ENCODE data around the gene IMMP2L. TPM values are rescaled to one million over a fixed set of nuclear protein-coding genes. Genes with fewer than 3 reads are reported as not detected.
"Not testable (repeated sequence)": the region's sequence is repeated elsewhere in the genome, so short reads cannot be mapped to it uniquely, and the experiment has no call there.

Gene IMMP2L
- total RNA-seq, 4 donors from 2014 or later, result 13.5 to 23.7 (median 18.3) TPM

GRCh38 chr7:111255576-111255975 is 306.7 kb downstream of the IMMP2L start:
- TF ChIP-seq, protein P1, sequence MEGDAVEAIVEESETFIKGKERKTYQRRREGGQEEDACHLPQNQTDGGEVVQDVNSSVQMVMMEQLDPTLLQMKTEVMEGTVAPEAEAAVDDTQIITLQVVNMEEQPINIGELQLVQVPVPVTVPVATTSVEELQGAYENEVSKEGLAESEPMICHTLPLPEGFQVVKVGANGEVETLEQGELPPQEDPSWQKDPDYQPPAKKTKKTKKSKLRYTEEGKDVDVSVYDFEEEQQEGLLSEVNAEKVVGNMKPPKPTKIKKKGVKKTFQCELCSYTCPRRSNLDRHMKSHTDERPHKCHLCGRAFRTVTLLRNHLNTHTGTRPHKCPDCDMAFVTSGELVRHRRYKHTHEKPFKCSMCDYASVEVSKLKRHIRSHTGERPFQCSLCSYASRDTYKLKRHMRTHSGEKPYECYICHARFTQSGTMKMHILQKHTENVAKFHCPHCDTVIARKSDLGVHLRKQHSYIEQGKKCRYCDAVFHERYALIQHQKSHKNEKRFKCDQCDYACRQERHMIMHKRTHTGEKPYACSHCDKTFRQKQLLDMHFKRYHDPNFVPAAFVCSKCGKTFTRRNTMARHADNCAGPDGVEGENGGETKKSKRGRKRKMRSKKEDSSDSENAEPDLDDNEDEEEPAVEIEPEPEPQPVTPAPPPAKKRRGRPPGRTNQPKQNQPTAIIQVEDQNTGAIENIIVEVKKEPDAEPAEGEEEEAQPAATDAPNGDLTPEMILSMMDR (IDR thresholded peaks at IDR 0.05), result no peak
- TF ChIP-seq POLR2A (IDR thresholded peaks at IDR 0.05), result no peak
- no peak for TF ChIP-seq EP300 (IDR thresholded peaks at IDR 0.05)
- no peak overlapping the region for H3K4me3 ChIP-seq
- no peaks in the 10 kb centered on the region for H3K36me3 ChIP-seq
- no peak overlapping the region for H3K27ac ChIP-seq
- no peaks in the 10 kb centered on the region for H3K9me3 ChIP-seq
- peaks cover 0 to 9% (median 0%) of the 10 kb centered on the region in 4 donors for H3K4me1 ChIP-seq
- H3K27me3 ChIP-seq, result no peaks in the 10 kb centered on the region
- no peak for DNase-seq (ENCODE audit: low spot score in 2 of 2)

DNA sequence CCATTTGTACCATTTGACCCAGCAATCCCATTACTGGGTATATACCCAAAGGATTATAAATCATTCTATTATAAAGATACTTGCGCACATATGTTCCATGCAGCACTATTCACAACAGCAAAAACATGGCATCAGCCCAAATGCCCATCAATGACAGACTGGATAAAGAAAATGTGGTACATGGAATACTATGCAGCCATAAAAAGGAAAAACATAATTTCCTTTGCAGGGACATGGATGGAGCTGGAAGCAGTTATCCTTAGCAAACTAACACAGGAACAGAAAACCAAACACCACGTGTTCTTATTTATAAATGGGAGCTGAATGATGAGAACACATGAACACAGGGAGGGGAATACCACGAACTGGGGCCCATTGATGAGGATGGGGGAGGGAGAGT is 310.9 kb downstream of the IMMP2L start:
- H3K9me3 ChIP-seq; DNase-seq (ENCODE audit: low spot score in 2 of 2); H3K27ac ChIP-seq; H3K4me3 ChIP-seq; H3K36me3 ChIP-seq; H3K4me1 ChIP-seq; H3K27me3 ChIP-seq: not testable (repeated sequence)
- WGBS, 2 donors, result 73 to 97% methylated on average over 3 of the region's 3 CpGs

DNA sequence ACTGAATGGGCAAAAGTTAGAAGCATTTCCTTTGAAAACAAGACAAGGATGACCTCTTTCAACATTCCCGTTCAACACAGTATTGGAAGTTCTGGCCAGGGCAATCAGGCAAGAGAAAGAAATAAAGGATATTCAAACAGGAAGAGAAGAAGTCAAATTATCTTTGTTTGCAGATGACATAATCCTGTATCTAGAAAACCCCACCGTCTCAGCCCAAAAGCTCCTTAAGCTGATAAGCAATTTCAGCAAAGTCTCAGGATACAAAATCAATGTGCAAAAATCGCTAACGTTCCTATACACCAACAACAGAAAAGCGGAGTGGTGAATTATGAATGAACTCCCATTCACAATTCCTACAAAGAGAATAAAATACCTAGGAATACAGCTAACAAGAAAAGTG is 312.5 kb downstream of the IMMP2L start:
- not testable (repeated sequence) for DNase-seq (ENCODE audit: low spot score in 2 of 2)
- 90 to 96% methylated on average over 5 of the region's 5 CpGs for WGBS, 2 donors

DNA sequence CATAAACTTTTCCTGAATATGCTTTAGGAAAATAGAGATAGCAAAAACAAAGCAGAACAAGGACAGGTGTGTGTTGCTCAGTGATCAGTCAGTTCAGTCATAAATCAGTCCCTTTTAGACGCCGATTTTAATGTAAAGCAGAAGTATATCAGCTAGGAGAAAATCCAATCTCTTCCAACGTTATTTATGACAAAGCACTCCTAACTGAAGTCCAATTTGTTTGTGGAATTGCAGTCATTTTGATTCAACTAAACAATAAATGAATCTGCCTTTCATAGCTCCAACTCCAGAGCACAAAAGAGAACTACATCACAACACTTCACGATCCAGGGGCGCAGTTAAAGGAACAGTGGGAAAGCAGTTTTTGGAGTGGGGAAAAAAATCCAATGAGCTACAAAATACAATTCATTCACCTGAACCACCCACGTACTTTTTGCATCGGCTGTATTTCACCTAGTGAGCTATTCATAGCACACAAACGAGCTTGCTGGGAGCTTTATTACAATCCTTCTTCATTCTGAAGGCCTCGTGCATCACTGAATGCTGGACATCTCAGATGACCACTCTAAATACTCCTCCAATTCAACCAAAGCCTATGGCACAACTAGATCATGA is 320.0 kb downstream of the IMMP2L start:
- 50 to 52% methylated on average over 9 of the region's 9 CpGs for WGBS, 2 donors
- TF ChIP-seq, protein P1 (IDR thresholded peaks at IDR 0.05), result no peak
- TF ChIP-seq POLR2A (IDR thresholded peaks at IDR 0.05) (no peak), EP300 (IDR thresholded peaks at IDR 0.05) (no peak)

More for the DNA sequence above, 312.5 kb downstream of the IMMP2L start:
- H3K27ac ChIP-seq, H3K9me3 ChIP-seq, H3K4me3 ChIP-seq, H3K36me3 ChIP-seq, H3K4me1 ChIP-seq, H3K27me3 ChIP-seq: not testable (repeated sequence)

DNA sequence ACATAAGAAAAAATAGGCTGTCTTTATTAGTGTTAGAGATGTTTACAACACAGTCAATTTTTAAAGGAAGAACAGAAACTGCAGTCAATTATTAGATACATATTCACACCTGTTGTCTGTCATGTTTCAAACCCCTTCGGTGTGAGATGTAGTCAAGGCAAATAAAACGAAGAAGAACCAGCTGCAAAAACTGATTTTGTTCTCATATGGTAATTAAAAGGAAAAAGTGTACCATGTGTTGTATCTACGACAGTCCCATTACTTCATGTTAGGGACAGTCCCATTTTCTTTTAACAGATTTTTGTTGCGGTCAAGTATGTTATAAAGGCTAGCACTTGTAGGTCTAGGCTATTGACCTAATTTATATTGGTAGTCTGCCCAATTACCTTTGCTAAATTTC is 321.9 kb downstream of the IMMP2L start:
- TF ChIP-seq EP300 (IDR thresholded peaks at IDR 0.05) (no peak), POLR2A (IDR thresholded peaks at IDR 0.05) (no peak)
- TF ChIP-seq, protein P1 (IDR thresholded peaks at IDR 0.05), result no peak
- DNase-seq (ENCODE audit: low spot score in 2 of 2), result no peak
- peak overlapping the region in 1 of 4 donors; percentile 22 for H3K27ac ChIP-seq
- H3K36me3 ChIP-seq, result peaks cover 0 to 1% (median 0%) of the 10 kb centered on the region in 3 donors
- WGBS, 2 donors, result 90 to 91% methylated on average over 4 of the region's 4 CpGs
- H3K9me3 ChIP-seq, result no peaks in the 10 kb centered on the region
- no peaks in the 10 kb centered on the region for H3K27me3 ChIP-seq
- peaks cover 0 to 41% (median 0%) of the 10 kb centered on the region in 4 donors for H3K4me1 ChIP-seq
- no peak overlapping the region for H3K4me3 ChIP-seq

More for the DNA sequence above, 320.0 kb downstream of the IMMP2L start:
- Histone ChIP-seq H3K36me3 (no peaks in the 10 kb centered on the region), H3K27me3 (no peaks in the 10 kb centered on the region), H3K4me3 (no peak overlapping the region), H3K4me1 (peaks cover 0 to 41% (median 0%) of the 10 kb centered on the region in 4 donors), H3K27ac (no peak overlapping the region), H3K9me3 (no peaks in the 10 kb centered on the region)
- no peak for DNase-seq (ENCODE audit: low spot score in 2 of 2)

GRCh38 chr7:111239437-111239836 is 322.9 kb downstream of the IMMP2L start:
- Histone ChIP-seq H3K36me3 (peaks cover 0 to 8% (median 0%) of the 10 kb centered on the region in 3 donors), H3K4me3 (peak overlapping the region in 2 of 4 donors; percentile 9 to 34), H3K27ac (peak overlapping the region in 2 of 4 donors; percentile 19 to 62), H3K4me1 (peaks cover 0 to 41% (median 0%) of the 10 kb centered on the region in 4 donors), H3K9me3 (peaks cover 0 to 4% (median 0%) of the 10 kb centered on the region in 4 donors), H3K27me3 (no peaks in the 10 kb centered on the region)
- 24 to 49% methylated on average over 1 of the region's 1 CpG for whole genome bisulfite sequencing, 2 donors
- TF ChIP-seq, protein P1 (IDR thresholded peaks at IDR 0.05), result no peak
- TF ChIP-seq POLR2A (IDR thresholded peaks at IDR 0.05) (no peak), EP300 (IDR thresholded peaks at IDR 0.05) (no peak)
- no peak for DNase-seq (ENCODE audit: low spot score in 2 of 2)
